C4-2B (cell line): ENCODE measurements around the gene BANF2.

Experiments used
- H3K27ac ChIP-seq: fragments of 450-650 bp; 2 replicates; pipeline ENCODE4 v1.5.1; 2017
- ZFX ChIP-seq: fragments of 450-650 bp; IDR thresholded peaks from 2 replicates; pipeline ENCODE4 v1.6.1; 2017
- TF ChIP-seq, protein P1 (sequence below): fragments of 450-650 bp; conservative IDR thresholded peaks from 2 replicates; pipeline ENCODE4 v1.5.1; 2017; ENCODE audit warnings: mild to moderate bottlenecking

BANF2 gene

GRCh38 chr20:17751640-17752039 is 51.9 kb downstream of the BANF2 start:
- no peak overlapping the region for H3K27ac ChIP-seq
- TF ChIP-seq, protein P1, sequence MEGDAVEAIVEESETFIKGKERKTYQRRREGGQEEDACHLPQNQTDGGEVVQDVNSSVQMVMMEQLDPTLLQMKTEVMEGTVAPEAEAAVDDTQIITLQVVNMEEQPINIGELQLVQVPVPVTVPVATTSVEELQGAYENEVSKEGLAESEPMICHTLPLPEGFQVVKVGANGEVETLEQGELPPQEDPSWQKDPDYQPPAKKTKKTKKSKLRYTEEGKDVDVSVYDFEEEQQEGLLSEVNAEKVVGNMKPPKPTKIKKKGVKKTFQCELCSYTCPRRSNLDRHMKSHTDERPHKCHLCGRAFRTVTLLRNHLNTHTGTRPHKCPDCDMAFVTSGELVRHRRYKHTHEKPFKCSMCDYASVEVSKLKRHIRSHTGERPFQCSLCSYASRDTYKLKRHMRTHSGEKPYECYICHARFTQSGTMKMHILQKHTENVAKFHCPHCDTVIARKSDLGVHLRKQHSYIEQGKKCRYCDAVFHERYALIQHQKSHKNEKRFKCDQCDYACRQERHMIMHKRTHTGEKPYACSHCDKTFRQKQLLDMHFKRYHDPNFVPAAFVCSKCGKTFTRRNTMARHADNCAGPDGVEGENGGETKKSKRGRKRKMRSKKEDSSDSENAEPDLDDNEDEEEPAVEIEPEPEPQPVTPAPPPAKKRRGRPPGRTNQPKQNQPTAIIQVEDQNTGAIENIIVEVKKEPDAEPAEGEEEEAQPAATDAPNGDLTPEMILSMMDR = no peak
- TF ChIP-seq ZFX = no peak

DNA sequence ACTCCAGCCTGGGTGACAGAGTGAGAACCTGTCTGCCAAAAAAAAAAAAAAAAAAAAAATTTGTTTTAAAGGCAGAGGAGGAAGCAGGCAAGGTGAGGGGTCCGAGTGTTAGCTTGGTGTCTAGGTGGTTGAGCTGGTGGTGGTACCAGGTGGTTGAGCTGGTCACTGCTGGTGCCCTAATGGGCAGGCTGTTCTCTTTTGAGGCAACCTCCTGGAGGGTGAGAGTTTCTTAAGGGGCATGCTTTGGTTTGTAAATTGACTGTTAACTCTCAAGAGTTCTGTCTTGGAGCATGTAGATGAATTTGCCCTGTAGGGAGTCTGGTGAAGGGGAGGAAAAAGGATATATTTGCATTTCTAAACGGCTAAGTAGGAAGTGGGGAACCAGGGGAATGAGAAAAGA is 52.7 kb downstream of the BANF2 start:
- H3K27ac ChIP-seq = no peak overlapping the region
- TF ChIP-seq, protein P1 = no peak
- no peak for TF ChIP-seq ZFX

GRCh38 chr20:17753516-17753915 is 53.8 kb downstream of the BANF2 start:
- TF ChIP-seq, protein P1 = no peak
- TF ChIP-seq ZFX = no peak
- no peak overlapping the region for H3K27ac ChIP-seq

- TF ChIP-seq ZFX = no peak
- TF ChIP-seq, protein P1 = no peak
- no peak overlapping the region for H3K27ac ChIP-seq
Observed at GRCh38 chr20:17756529-17756928, 56.8 kb downstream of the BANF2 start.

- H3K27ac ChIP-seq = no peak overlapping the region
- no peak for TF ChIP-seq ZFX
- TF ChIP-seq, protein P1 = no peak
Observed at GRCh38 chr20:17757496-17757895, 57.7 kb downstream of the BANF2 start.

GRCh38 chr20:17758010-17758409 is 58.2 kb downstream of the BANF2 start:
- no peak overlapping the region for H3K27ac ChIP-seq
- TF ChIP-seq, protein P1 = no peak
- no peak for TF ChIP-seq ZFX

GRCh38 chr20:17758512-17758911 is 58.7 kb downstream of the BANF2 start:
- TF ChIP-seq ZFX = no peak
- TF ChIP-seq, protein P1 = no peak
- no peak overlapping the region for H3K27ac ChIP-seq
